GM18519 (cell line): ENCODE data around the gene OSM.
"Not testable (repeated sequence)": the region's sequence is repeated elsewhere in the genome, so short reads cannot be mapped to it uniquely, and the experiment has no call there.

Experiments used
- ATAC-seq: cut with Tn5 transposase; IDR thresholded peaks from one replicate; pipeline ENCODE4 v1.9.1; 2021; ENCODE audit warnings: mild to moderate bottlenecking, moderate library complexity; ENCODE audit not compliant: unreplicated experiment, low FRiP score

The OSM gene

GRCh38 chr22:30246814-30247376, 19.8 kb downstream of the OSM start:
- no peak for ATAC-seq

- no peak for ATAC-seq
These were observed 20.5 kb downstream of the OSM start, which contains the start of gene LIF for GRCh38 chr22:30245985-30246813. LIF (minus strand) TSS chr22:30246759; CDS start chr22:30246695, 64 bp downstream.

- ATAC-seq = no peak
These were observed 21.3 kb downstream of the OSM start for GRCh38 chr22:30245181-30245984.

GRCh38 chr22:30244641-30245040, 22.0 kb downstream of the OSM start:
- ATAC-seq = no peak

GRCh38 chr22:30244066-30244465, 22.6 kb downstream of the OSM start:
- no peak for ATAC-seq

- no peak for ATAC-seq
These were observed 23.0 kb downstream of the OSM start for GRCh38 chr22:30243661-30244060.

GRCh38 chr22:30241576-30242371, 24.9 kb downstream of the OSM start:
- ATAC-seq = no peak

GRCh38 chr22:30240541-30241417, 25.9 kb downstream of the OSM start:
- ATAC-seq = no peak

- no peak for ATAC-seq
These were observed 26.9 kb downstream of the OSM start for GRCh38 chr22:30239488-30240405.

- no peak for ATAC-seq
These were observed 27.8 kb downstream of the OSM start for GRCh38 chr22:30238661-30239487.

GRCh38 chr22:30238136-30238535, 28.5 kb downstream of the OSM start:
- ATAC-seq = no peak

- no peak for ATAC-seq
These were observed 29.8 kb downstream of the OSM start for GRCh38 chr22:30236875-30237274.

- no peak for ATAC-seq
These were observed 30.9 kb downstream of the OSM start for GRCh38 chr22:30235687-30236170.

GRCh38 chr22:30234786-30235470, 31.7 kb downstream of the OSM start:
- ATAC-seq = no peak

GRCh38 chr22:30234325-30234724, 32.3 kb downstream of the OSM start:
- not testable (repeated sequence) for ATAC-seq

- ATAC-seq = no peak
These were observed 33.1 kb downstream of the OSM start for GRCh38 chr22:30233582-30233981.

- ATAC-seq = no peak
These were observed 33.9 kb downstream of the OSM start for GRCh38 chr22:30232716-30233218.
